Mesenchymal stem cell (in vitro differentiated cells and primary cell): ENCODE measurements around the gene BLID.

Source experiments
- DNase-seq: peaks from one replicate; pipeline ENCODE4 v3.0.0-alpha.2; 2013
- H2AFZ ChIP-seq: one replicate; pipeline ENCODE4 v1.6.1; 2013; ENCODE audit warnings: low read depth, mild to moderate bottlenecking, control low read depth, inconsistent platforms, low read length, moderate library complexity
- H2AK5ac ChIP-seq: 2 replicates; pipeline ENCODE4 v1.6.1; 2013; ENCODE audit warnings: low read length, moderate library complexity, mild to moderate bottlenecking, inconsistent platforms; ENCODE audit not compliant: severe bottlenecking
- H2BK120ac ChIP-seq: one replicate; pipeline ENCODE4 v1.6.1; 2013; ENCODE audit warnings: low read depth, mild to moderate bottlenecking, inconsistent platforms, low read length, moderate library complexity
- H2BK12ac ChIP-seq, 2 experiments: one replicate each; pipeline ENCODE4 v1.6.1; 2013; ENCODE audit warnings: inconsistent platforms in 2 of 2, low read length in 2 of 2, mild to moderate bottlenecking in 2 of 2, moderate library complexity in 2 of 2, control low read depth in 1 of 2
- H2BK15ac ChIP-seq: one replicate; pipeline ENCODE4 v1.6.1; 2013; ENCODE audit warnings: mild to moderate bottlenecking, low read depth, inconsistent platforms; ENCODE audit not compliant: poor library complexity, severe bottlenecking
- H2BK5ac ChIP-seq: 2 replicates; pipeline ENCODE4 v1.6.1; 2013; ENCODE audit warnings: low read depth, mild to moderate bottlenecking, low read length, control low read depth, inconsistent platforms; ENCODE audit not compliant: poor library complexity, severe bottlenecking
- H3K14ac ChIP-seq, 2 experiments: one replicate each; pipeline ENCODE4 v1.6.1; 2013; ENCODE audit warnings: inconsistent platforms in 2 of 2, low read length in 2 of 2, control low read depth in 1 of 2, mild to moderate bottlenecking in 1 of 2, moderate library complexity in 1 of 2
- H3K18ac ChIP-seq, 2 experiments: one replicate each; pipeline ENCODE4 v1.6.1; 2013; ENCODE audit warnings: inconsistent platforms in 2 of 2, low read length in 2 of 2, control low read depth in 1 of 2, low read depth in 1 of 2, mild to moderate bottlenecking in 1 of 2
- H3K23ac ChIP-seq, 2 experiments: one replicate each; pipeline ENCODE4 v1.6.1; 2013; ENCODE audit warnings: inconsistent platforms in 2 of 2, low read length in 2 of 2, mild to moderate bottlenecking in 2 of 2, moderate library complexity in 2 of 2, control low read depth in 1 of 2
- H3K27ac ChIP-seq: 2 replicates; pipeline ENCODE4 v1.5.1; 2013; ENCODE audit warnings: mild to moderate bottlenecking, moderate library complexity, low read length, control low read depth, inconsistent platforms; ENCODE audit not compliant: poor library complexity, severe bottlenecking
- H3K27me3 ChIP-seq, 2 experiments: 2 replicates each; pipeline versions ENCODE4 v1.6.1 to v1.7.0; 2013; ENCODE audit warnings: low read length in 2 of 2, mild to moderate bottlenecking in 2 of 2, moderate library complexity in 2 of 2, control low read depth in 1 of 2, inconsistent platforms in 1 of 2; ENCODE audit not compliant: control insufficient read depth in 1 of 2, insufficient read depth in 1 of 2
- H3K36me3 ChIP-seq, 2 experiments: 2 replicates each; pipeline versions ENCODE4 v1.6.1 to v1.7.0; 2013; ENCODE audit warnings: low read length in 2 of 2, control low read depth in 1 of 2, inconsistent platforms in 1 of 2, low read depth in 1 of 2, mild to moderate bottlenecking in 1 of 2; ENCODE audit not compliant: insufficient read depth in 2 of 2, control insufficient read depth in 1 of 2
- H3K4ac ChIP-seq, 2 experiments: one replicate each; pipeline ENCODE4 v1.6.1; 2013; ENCODE audit warnings: inconsistent platforms in 2 of 2, low read length in 2 of 2, mild to moderate bottlenecking in 2 of 2, moderate library complexity in 2 of 2, control low read depth in 1 of 2, low read depth in 1 of 2
- H3K4me1 ChIP-seq: 2 replicates; pipeline ENCODE4 v1.6.1; 2013; ENCODE audit warnings: low read depth, low read length, control low read depth; ENCODE audit not compliant: control insufficient read depth, insufficient read depth
- H3K4me2 ChIP-seq: 2 replicates; pipeline ENCODE4 v1.6.1; 2013; ENCODE audit warnings: low read length, mild to moderate bottlenecking, inconsistent platforms; ENCODE audit not compliant: poor library complexity, severe bottlenecking
- H3K4me3 ChIP-seq, 2 experiments: 2 replicates each; pipeline versions ENCODE4 v1.5.1 to v1.7.0; 2013; ENCODE audit warnings: low read length in 2 of 2, mild to moderate bottlenecking in 2 of 2, control low read depth in 1 of 2, low read depth in 1 of 2; ENCODE audit not compliant: insufficient read depth in 1 of 2
- H3K79me1 ChIP-seq: replicated peaks from 2 replicates; pipeline ENCODE4 v1.6.1; 2013; ENCODE audit warnings: mild to moderate bottlenecking, control low read depth, low read length, inconsistent platforms; ENCODE audit not compliant: poor library complexity, severe bottlenecking
- H3K9ac ChIP-seq: 2 replicates; pipeline ENCODE4 v1.7.0; 2013; ENCODE audit warnings: mild to moderate bottlenecking, low read length, moderate library complexity
- H3K9me3 ChIP-seq: 2 replicates; pipeline ENCODE4 v1.7.0; 2013; ENCODE audit warnings: mild to moderate bottlenecking, low read length; ENCODE audit not compliant: control insufficient read depth
- H4K8ac ChIP-seq: one replicate; pipeline ENCODE4 v1.6.1; 2013; ENCODE audit warnings: inconsistent platforms, mild to moderate bottlenecking, low read length, moderate library complexity
- H4K91ac ChIP-seq: one replicate; pipeline ENCODE4 v1.6.1; 2013; ENCODE audit warnings: mild to moderate bottlenecking, low read length, inconsistent platforms
- WGBS: methylation state at CpG from one replicate; pipeline ENCODE4 v1.1.7; 2013; ENCODE audit warnings: mixed read lengths; 5-methylcytosine and 5-hydroxymethylcytosine counted together

Gene BLID

DNA sequence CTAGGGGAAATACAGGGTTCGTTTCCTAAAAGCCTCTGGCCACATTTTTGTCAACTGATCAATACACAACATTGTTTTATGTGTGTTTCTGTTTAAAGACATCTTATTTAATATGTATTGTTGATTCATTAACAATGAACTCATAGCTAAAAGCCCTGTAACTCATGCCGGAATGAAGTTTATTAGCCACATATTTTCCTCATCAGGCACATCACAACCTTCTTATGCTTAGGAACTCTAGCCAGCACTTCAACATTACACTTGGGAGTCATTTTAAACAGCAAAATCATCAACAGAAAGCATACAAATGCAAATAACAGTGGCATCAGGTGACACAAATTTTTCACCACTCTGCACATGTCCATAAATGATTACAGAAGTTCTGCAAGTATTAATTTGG lies 15.1 kb upstream of the BLID start:
- no peak for DNase-seq
- Histone ChIP-seq H2AK5ac (no peak overlapping the region), H3K36me3 (peaks cover 2 to 81% of the 10 kb centered on the region in 2 experiments), H2AFZ (no peak overlapping the region), H3K9me3 (no peaks in the 10 kb centered on the region), H2BK15ac (no peak overlapping the region), H3K4me3 (no peak overlapping the region), H4K91ac (no peak overlapping the region), H3K27ac (no peak overlapping the region), H3K4ac (no peak overlapping the region), H2BK5ac (no peak overlapping the region), H4K8ac (no peak overlapping the region), H2BK12ac (no peak overlapping the region), H3K4me2 (no peak overlapping the region), H3K14ac (no peak overlapping the region), H3K9ac (no peak overlapping the region), H3K4me1 (no peaks in the 10 kb centered on the region), H3K79me1 (peaks cover 1% of the 10 kb centered on the region), H3K18ac (no peak overlapping the region), H3K23ac (no peak overlapping the region), H3K27me3 (no peaks in the 10 kb centered on the region), H2BK120ac (no peak overlapping the region)
- 98% methylated on average over 1 of the region's 2 CpGs for WGBS

DNA sequence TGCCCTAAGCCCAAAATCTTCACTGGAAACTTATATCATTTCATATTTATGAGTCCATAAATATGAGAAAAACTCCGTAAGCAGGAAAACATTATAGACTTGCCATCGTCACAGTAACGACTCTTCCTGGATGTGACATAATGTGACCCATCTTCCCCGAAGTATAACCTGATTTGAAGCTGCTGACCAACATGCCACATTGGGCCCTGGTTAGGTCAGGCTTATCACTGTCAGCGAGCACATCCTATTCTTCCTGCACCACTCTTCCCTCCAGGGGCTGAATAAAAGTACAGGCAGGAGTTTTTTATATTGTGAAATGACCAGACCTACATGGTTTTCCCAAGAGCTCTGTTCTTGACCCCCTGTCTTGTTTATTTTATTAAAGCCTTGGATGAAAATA lies 12.1 kb upstream of the BLID start:
- DNase-seq, result no peak
- no peaks in the 10 kb centered on the region for H3K4me1 ChIP-seq
- H2AFZ ChIP-seq, result no peak overlapping the region
- peak overlapping the region; percentile 55 for H4K8ac ChIP-seq
- no peak overlapping the region for H4K91ac ChIP-seq
- no peak overlapping the region for H2BK120ac ChIP-seq
- no peaks in the 10 kb centered on the region for H3K27me3 ChIP-seq
- no peak overlapping the region for H2BK15ac ChIP-seq
- no peak overlapping the region for H3K4me2 ChIP-seq
- no peak overlapping the region for H3K18ac ChIP-seq
- peaks cover 5% of the 10 kb centered on the region for H3K79me1 ChIP-seq
- H3K4me3 ChIP-seq, result no peak overlapping the region
- H2AK5ac ChIP-seq, result peak overlapping the region; percentile 55
- no peak overlapping the region for H3K4ac ChIP-seq
- 94% methylated on average over 4 of the region's 5 CpGs for WGBS
- no peaks in the 10 kb centered on the region for H3K9me3 ChIP-seq
- no peak overlapping the region for H3K27ac ChIP-seq
- no peak overlapping the region for H3K9ac ChIP-seq
- no peak overlapping the region for H2BK5ac ChIP-seq
- H3K23ac ChIP-seq, result no peak overlapping the region
- H3K36me3 ChIP-seq, result peaks cover 0 to 70% of the 10 kb centered on the region in 2 experiments
- H3K14ac ChIP-seq, result no peak overlapping the region
- H2BK12ac ChIP-seq, result no peak overlapping the region

GRCh38 chr11:122127020-122127419 lies 11.0 kb upstream of the BLID start:
- Histone ChIP-seq H3K4me1 (no peaks in the 10 kb centered on the region), H3K9ac (no peak overlapping the region), H3K23ac (no peak overlapping the region), H3K27me3 (no peaks in the 10 kb centered on the region), H2BK12ac (no peak overlapping the region), H3K79me1 (peaks cover 5% of the 10 kb centered on the region), H2AK5ac (no peak overlapping the region), H3K14ac (no peak overlapping the region), H3K27ac (no peak overlapping the region), H4K91ac (no peak overlapping the region), H3K36me3 (peaks cover 0 to 69% of the 10 kb centered on the region in 2 experiments), H4K8ac (no peak overlapping the region), H2AFZ (no peak overlapping the region), H3K18ac (no peak overlapping the region), H3K4me3 (no peak overlapping the region), H3K4me2 (no peak overlapping the region), H2BK15ac (no peak overlapping the region), H3K4ac (no peak overlapping the region), H2BK120ac (no peak overlapping the region), H2BK5ac (no peak overlapping the region), H3K9me3 (no peaks in the 10 kb centered on the region)
- WGBS, result 89% methylated on average over 1 of the region's 1 CpG
- no peak for DNase-seq

DNA sequence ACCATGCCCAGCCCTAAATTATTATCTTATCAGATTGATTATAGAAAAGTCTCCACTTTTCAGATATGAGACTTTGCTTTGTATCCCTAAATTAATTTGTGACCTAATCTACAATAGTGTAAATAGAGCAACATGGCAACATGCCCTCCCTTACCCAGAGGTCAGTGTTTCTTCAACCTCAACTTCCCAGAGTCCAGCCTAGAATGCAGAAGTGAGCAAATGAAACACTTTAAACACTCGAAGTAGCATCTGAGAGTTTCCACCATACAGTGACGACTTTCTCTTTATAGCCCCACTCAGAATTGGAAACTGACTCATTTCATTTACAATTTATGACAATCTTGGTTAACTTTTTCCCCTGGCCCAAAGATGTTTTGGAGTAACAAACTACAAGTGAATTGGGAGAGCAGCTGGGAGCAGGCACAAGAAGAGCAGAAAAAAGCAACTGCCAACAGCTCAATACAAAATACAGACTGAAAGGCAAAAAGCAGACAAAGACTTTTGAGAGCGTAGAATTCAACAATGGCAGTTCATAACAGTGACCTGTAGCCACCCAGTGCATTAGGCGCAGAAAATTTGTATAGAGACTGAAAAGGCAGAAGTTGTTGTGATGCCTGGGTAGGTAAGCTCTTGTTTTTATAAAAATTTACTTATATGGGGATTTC lies 10.1 kb upstream of the BLID start:
- no peak overlapping the region for H2AFZ ChIP-seq

More for the DNA sequence above, 10.1 kb upstream of the BLID start:
- Histone ChIP-seq H3K79me1 (peaks cover 5% of the 10 kb centered on the region), H3K9me3 (no peaks in the 10 kb centered on the region), H4K8ac (no peak overlapping the region), H3K4me2 (no peak overlapping the region), H3K4me1 (no peaks in the 10 kb centered on the region), H3K4me3 (no peak overlapping the region), H2BK5ac (no peak overlapping the region), H3K18ac (peak overlapping the region; percentile 16 to 21), H2AK5ac (no peak overlapping the region), H3K27me3 (no peaks in the 10 kb centered on the region), H2BK120ac (no peak overlapping the region), H3K27ac (peak overlapping the region; percentile 30), H2BK15ac (no peak overlapping the region), H3K14ac (no peak overlapping the region), H2BK12ac (no peak overlapping the region), H3K4ac (peak overlapping the region in 1 of 2 experiments; percentile 51), H3K23ac (no peak overlapping the region), H4K91ac (no peak overlapping the region), H3K9ac (no peak overlapping the region), H3K36me3 (peaks cover 0 to 78% of the 10 kb centered on the region in 2 experiments)
- WGBS, result 82% methylated on average over 4 of the region's 4 CpGs
- no peak for DNase-seq
